Activated naive CD8-positive, alpha-beta T cell (primary cell): ENCODE measurements around the gene ICE1.
"Not testable (repeated sequence)": the region's sequence is repeated elsewhere in the genome, so short reads cannot be mapped to it uniquely, and the experiment has no call there.

Experiments
- H3K27ac Mint-ChIP-seq: one replicate; pipeline ENCODE4 v1.8.0; 2021; ENCODE audit warnings: mixed read lengths
- H3K27me3 Mint-ChIP-seq: one replicate; pipeline ENCODE4 v1.8.0; 2021; ENCODE audit warnings: mixed read lengths
- H3K36me3 Mint-ChIP-seq: one replicate; pipeline ENCODE4 v1.8.0; 2021; ENCODE audit warnings: mixed read lengths
- H3K4me1 Mint-ChIP-seq: one replicate; pipeline ENCODE4 v1.8.0; 2021; ENCODE audit warnings: low read depth, mixed read lengths
- H3K4me3 Mint-ChIP-seq: one replicate; pipeline ENCODE4 v1.8.0; 2021; ENCODE audit warnings: mild to moderate bottlenecking, mixed read lengths
- H3K9me3 Mint-ChIP-seq: one replicate; pipeline ENCODE4 v1.8.0; 2021; ENCODE audit warnings: low read depth, mixed read lengths

Gene ICE1

DNA sequence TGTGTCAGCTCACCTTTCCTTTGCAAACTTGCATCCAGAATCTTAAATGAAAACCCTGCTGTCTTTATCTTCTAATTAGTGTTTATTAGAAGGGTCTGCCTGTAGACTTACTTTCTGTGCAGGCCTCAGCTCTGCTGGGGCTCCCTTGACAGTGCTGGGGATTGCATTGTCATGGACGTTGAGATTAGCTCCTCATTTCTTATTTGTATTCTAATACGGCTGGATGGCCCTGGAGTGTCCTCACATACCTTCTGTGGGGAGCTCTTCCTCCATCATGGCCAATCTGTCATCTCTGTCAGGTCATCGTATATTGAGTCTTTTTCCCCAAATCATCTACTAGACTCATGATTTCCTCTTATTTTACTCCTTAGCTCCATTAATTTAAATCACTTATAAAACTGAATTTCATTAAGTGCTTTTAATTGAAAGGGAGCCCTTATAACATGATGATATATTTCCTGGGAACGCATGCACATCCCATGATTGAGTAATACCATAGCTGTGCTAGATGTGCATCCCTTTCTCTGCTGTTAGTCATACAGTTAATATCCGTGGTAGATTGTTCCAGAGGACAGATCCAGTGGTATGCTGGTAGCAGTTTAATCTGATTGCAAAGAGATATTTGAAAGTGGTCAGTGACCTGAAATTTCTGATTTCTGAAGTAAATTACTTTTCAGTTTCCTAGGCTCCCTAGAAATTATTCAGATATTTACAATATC is 61.6 kb downstream of the ICE1 start:
- Mint-ChIP-seq H3K4me3 (no peak overlapping the region), H3K27ac (no peak overlapping the region), H3K27me3 (no peaks in the 10 kb centered on the region), H3K9me3 (no peaks in the 10 kb centered on the region), H3K4me1 (peaks cover 21% of the 10 kb centered on the region), H3K36me3 (peaks cover 6% of the 10 kb centered on the region)

GRCh38 chr5:5486122-5486521 is 63.6 kb downstream of the ICE1 start:
- H3K36me3 Mint-ChIP-seq: no peaks in the 10 kb centered on the region
- no peaks in the 10 kb centered on the region for H3K27me3 Mint-ChIP-seq
- H3K9me3 Mint-ChIP-seq: no peaks in the 10 kb centered on the region
- no peak overlapping the region for H3K27ac Mint-ChIP-seq
- H3K4me1 Mint-ChIP-seq: peaks cover 6% of the 10 kb centered on the region
- no peak overlapping the region for H3K4me3 Mint-ChIP-seq

DNA sequence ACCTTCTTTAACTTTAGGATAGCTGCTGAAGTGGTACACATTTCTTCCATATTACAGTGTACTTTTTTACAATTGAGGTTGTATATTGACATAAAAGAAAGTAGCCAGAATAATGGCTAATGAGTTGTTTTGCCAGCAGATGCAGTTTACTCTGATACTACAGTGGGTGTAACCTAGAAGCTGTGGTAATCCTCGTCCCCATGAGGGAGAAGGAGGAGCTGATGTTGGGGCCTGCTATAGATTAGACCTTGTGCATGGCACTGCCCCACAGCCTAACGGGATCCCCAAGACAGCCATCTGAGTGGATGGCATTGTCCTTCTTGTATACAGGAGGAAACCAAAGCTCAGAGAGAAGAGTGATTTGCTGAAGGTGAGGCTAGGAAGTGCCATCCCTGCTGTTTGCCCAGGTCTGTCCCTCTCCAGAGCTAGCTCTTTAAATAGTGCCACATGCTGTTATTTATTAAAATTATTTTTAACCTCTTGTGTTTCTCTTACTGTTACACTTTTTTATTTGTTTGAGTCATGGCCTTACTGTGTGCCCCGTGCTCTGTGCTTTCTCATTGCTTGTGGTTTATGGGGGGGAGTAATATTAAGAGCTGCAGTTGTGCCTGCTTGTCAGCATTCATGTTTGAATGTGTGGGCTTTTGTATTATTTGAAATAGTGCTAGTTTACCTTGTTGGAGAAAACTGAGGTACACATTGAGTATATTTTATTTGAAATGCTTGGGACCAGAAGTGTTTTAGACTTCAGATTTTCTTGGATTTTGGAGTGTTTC is 65.3 kb downstream of the ICE1 start:
- Mint-ChIP-seq H3K27me3 (no peaks in the 10 kb centered on the region), H3K36me3 (no peaks in the 10 kb centered on the region), H3K9me3 (no peaks in the 10 kb centered on the region), H3K4me1 (peaks cover 6% of the 10 kb centered on the region), H3K27ac (peak overlapping the region; percentile 58), H3K4me3 (no peak overlapping the region)

DNA sequence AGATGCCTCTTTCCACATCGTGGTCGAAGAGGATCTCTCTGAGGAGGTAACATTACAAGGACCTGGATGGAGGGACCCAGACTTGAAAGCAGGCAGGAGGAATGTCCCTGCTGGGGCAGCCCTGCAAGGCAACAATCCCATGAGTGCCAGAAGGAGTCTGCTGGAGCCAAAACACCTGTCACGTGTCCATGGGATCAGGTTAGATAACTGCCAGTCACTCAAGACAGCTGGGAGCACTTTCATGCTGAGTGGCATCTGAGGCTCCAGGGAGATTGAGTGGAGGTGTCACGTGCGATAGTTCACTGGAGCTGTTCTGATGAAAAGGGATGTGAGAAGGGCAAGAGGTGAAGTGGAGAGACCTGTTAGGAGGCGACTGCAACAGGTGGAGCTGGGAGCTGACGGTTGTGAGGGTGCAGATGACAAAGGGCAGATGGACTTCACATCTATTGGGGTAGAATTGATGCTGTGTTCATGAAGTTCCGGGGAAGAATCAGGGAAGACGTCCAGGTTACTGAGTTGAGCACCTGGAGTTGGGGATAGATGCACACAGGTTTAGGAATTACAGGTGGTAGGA is 68.4 kb downstream of the ICE1 start:
- no peak overlapping the region for H3K27ac Mint-ChIP-seq
- H3K4me1 Mint-ChIP-seq: peaks cover 16% of the 10 kb centered on the region
- no peaks in the 10 kb centered on the region for H3K36me3 Mint-ChIP-seq
- H3K4me3 Mint-ChIP-seq: no peak overlapping the region
- H3K27me3 Mint-ChIP-seq: no peaks in the 10 kb centered on the region
- no peaks in the 10 kb centered on the region for H3K9me3 Mint-ChIP-seq

DNA sequence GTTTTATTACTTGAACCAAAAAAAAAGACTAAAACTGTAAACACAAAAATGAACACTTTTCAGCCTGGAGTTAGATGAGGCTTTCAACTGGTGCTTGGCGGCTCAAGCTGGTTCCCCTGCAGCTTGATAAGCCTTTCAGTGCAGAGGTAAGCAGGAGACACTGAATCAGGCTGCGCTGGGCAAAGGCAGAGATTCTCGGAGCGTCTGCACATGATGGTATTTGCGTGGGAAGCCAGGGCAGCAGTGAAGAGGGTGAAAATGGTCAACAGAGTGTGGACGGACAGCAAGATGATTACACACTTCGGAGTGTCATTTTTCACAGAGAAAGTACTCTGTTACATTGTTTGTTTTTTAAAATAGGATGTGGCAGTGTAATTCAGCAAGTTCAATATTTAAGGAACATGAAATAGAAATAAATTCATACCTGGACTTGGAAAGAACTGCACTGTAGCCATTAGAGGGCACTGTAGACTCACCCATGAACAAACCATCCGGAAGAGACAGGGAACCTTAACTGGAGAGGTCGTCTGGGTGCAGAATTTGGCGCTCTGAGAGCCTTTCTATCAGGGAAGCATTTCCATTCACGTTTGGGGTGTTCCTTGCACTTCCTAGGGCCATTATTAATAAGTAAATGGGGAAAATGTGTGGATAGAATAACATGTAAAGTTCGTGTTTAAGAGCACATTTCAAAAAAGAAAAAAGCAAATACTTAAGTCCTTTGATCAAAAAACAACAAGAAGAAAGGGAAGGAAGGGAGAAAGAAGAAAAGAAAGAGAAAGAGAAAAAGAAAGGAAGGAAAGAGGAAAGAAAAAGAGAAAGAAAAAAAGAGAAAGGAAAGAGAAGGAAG is 69.8 kb downstream of the ICE1 start:
- Mint-ChIP-seq H3K4me1 (peaks cover 18% of the 10 kb centered on the region), H3K4me3 (peak overlapping the region; percentile 46), H3K36me3 (no peaks in the 10 kb centered on the region), H3K9me3 (no peaks in the 10 kb centered on the region), H3K27ac (no peak overlapping the region), H3K27me3 (no peaks in the 10 kb centered on the region)

DNA sequence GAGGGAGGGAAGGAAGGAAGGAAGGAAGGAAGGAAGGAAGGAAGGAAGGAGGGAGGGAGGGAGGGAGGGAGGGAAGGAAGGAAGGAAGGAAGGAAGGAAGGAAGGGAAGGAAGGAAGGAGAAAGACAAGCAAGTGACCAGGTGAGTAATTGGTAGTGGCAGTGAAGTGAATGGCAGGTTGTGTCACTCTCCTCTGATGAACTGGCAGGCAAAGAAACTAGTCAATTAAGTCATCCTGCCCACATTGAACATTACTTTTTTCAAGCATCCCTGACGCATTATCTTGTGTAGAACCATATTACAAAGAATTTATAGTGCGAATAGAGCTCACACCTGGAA is 70.4 kb downstream of the ICE1 start:
- H3K27ac Mint-ChIP-seq, H3K36me3 Mint-ChIP-seq, H3K9me3 Mint-ChIP-seq, H3K27me3 Mint-ChIP-seq: not testable (repeated sequence)
- peaks cover 18% of the 10 kb centered on the region for H3K4me1 Mint-ChIP-seq
- peak overlapping the region; percentile 46 for H3K4me3 Mint-ChIP-seq

GRCh38 chr5:5494489-5495402 is 72.3 kb downstream of the ICE1 start:
- Mint-ChIP-seq H3K27ac (no peak overlapping the region), H3K4me1 (peaks cover 18% of the 10 kb centered on the region), H3K4me3 (peak overlapping the region; percentile 58), H3K27me3 (peaks cover 2% of the 10 kb centered on the region), H3K9me3 (no peaks in the 10 kb centered on the region), H3K36me3 (no peaks in the 10 kb centered on the region)

DNA sequence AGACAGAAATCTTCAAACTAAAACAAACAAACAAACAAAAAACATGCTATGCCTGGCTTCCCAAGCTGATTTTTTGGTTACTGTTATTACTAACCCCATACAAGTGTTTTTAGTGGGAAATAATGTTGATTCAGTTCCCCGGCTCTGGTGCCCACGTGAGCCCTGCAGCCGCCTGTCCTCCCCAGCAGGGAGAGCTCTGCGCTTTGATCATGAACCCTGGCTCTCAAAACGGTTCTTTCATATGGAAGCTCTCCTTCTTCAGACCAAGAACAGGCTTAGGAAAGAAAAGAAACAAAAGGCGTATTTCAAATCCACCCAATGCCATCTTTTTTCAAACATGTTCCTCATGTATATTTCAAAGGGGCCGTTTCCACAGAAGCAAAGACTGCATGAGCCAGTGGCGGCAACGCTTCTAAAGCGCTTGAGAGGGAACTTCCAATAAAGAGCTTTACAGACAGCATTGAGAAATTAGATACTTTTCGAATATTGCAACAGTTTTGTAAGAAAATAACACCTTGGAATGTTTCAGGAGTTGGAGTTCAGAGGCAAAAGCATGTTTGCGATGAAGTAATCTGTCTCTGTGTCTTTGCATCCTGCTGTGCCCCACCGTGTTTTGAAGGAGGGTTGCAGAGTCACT is 74.8 kb downstream of the ICE1 start:
- peaks cover 2% of the 10 kb centered on the region for H3K27me3 Mint-ChIP-seq
- no peaks in the 10 kb centered on the region for H3K36me3 Mint-ChIP-seq
- peaks cover 17% of the 10 kb centered on the region for H3K4me1 Mint-ChIP-seq
- H3K9me3 Mint-ChIP-seq: no peaks in the 10 kb centered on the region
- H3K27ac Mint-ChIP-seq: no peak overlapping the region
- H3K4me3 Mint-ChIP-seq: no peak overlapping the region

DNA sequence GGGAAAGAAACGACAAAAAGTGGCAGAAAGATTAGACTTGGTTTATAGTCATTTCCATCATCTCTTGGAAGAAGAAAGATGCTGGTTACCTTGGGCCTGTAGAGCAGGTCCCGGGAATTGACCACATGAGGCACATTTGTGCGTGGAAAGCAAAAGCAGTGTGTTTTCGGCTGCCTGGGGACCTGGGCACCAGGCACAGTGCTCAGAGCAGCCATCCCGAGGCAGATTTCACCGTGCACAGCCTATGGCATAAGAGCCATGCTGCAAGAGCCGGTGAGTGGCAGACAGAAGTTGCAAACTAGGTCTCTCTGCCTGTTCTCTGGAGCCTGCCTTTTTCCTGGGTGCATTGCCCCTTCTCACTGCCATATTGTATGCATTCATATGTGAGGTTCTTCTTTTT is 77.0 kb downstream of the ICE1 start:
- H3K27ac Mint-ChIP-seq: no peak overlapping the region
- peaks cover 6% of the 10 kb centered on the region for H3K27me3 Mint-ChIP-seq
- peaks cover 4% of the 10 kb centered on the region for H3K4me1 Mint-ChIP-seq
- peaks cover 5% of the 10 kb centered on the region for H3K9me3 Mint-ChIP-seq
- H3K36me3 Mint-ChIP-seq: peaks cover 3% of the 10 kb centered on the region
- no peak overlapping the region for H3K4me3 Mint-ChIP-seq

GRCh38 chr5:5504325-5504724 is 81.8 kb downstream of the ICE1 start:
- Mint-ChIP-seq H3K4me3 (no peak overlapping the region), H3K9me3 (peaks cover 5% of the 10 kb centered on the region), H3K27me3 (peaks cover 16% of the 10 kb centered on the region), H3K27ac (no peak overlapping the region), H3K4me1 (peaks cover 2% of the 10 kb centered on the region), H3K36me3 (peaks cover 7% of the 10 kb centered on the region)

- H3K27ac Mint-ChIP-seq: no peak overlapping the region
- peaks cover 18% of the 10 kb centered on the region for H3K27me3 Mint-ChIP-seq
- peaks cover 5% of the 10 kb centered on the region for H3K9me3 Mint-ChIP-seq
- H3K4me1 Mint-ChIP-seq: peaks cover 2% of the 10 kb centered on the region
- peaks cover 7% of the 10 kb centered on the region for H3K36me3 Mint-ChIP-seq
- H3K4me3 Mint-ChIP-seq: no peak overlapping the region
These were observed 83.3 kb downstream of the ICE1 start for GRCh38 chr5:5505815-5506214.

DNA sequence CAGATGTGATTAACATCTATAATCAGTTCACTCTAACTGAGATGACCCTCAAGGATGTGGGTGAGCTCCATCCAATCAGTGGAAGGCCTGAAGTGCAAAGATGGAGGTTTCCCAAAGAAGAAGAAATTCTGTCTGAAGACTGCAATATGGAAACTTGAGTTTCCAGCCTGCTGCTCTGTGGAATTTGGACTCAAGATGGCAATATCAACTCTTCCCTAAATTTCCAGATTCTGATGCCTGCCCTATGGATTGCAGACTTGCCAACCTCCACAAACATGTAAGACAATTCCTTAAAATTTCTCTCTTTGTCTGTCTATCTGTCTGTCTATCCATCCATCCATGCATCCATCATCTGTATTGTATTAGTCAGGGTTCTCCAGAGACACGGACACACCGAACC is 85.9 kb downstream of the ICE1 start:
- Mint-ChIP-seq H3K4me3 (no peak overlapping the region), H3K4me1 (peaks cover 2% of the 10 kb centered on the region), H3K27me3 (peaks cover 19% of the 10 kb centered on the region), H3K9me3 (peaks cover 5% of the 10 kb centered on the region), H3K36me3 (peaks cover 7% of the 10 kb centered on the region), H3K27ac (no peak overlapping the region)

DNA sequence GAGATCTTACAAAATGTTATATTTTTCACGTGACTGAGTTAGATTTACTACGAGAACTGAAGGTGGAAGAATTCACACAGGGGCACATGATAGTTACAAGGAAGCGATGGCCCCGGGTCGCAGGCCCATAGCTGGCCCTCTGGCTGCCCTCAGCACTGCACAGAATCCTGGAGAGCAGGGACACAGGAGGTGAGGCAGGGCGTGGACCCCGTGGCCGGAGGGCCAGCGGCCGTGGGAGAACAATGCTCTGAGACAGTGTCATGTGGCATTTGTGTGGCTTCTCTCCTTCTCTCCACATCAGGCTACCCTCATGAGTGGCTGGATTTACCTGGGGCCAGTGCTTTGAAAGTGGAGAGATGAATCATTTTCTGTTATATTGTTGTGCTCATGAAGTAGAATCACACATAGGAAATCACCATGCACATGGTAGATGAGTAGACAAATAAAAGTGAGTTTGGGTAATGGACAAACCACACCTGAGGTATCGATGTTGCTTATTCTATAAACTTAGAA is 89.5 kb downstream of the ICE1 start:
- no peaks in the 10 kb centered on the region for H3K36me3 Mint-ChIP-seq
- no peaks in the 10 kb centered on the region for H3K4me1 Mint-ChIP-seq
- peaks cover 10% of the 10 kb centered on the region for H3K27me3 Mint-ChIP-seq
- no peak overlapping the region for H3K4me3 Mint-ChIP-seq
- H3K27ac Mint-ChIP-seq: no peak overlapping the region
- no peaks in the 10 kb centered on the region for H3K9me3 Mint-ChIP-seq
